Neural cell (in vitro differentiated cells): Measurements from ENCODE around the gene PLEKHA7. TPM values are rescaled to one million over a fixed set of nuclear protein-coding genes. Genes with fewer than 3 reads are reported as not detected.

Experiments used
- H2AFZ ChIP-seq: fragments of 200-600, 300-800 bp; sonication (generic), shearing (Covaris generic); 2 replicates; pipeline ENCODE4 v1.6.0; 2014; ENCODE audit warnings: low read depth, mild to moderate bottlenecking, antibody characterized with exemption, low read length, moderate library complexity
- H3F3A ChIP-seq: fragments of 200-600 bp; shearing (Covaris generic); 2 replicates; pipeline ENCODE4 v1.6.1; 2016; ENCODE audit warnings: mild to moderate bottlenecking, moderate library complexity, mixed read lengths, antibody characterized with exemption, low read length; ENCODE audit not compliant: insufficient read depth, poor library complexity, severe bottlenecking
- H3K27ac ChIP-seq: fragments of 200-600, 300-800 bp; sonication (generic), shearing (Covaris generic); 2 replicates; pipeline ENCODE4 v1.5.1; 2014; ENCODE audit warnings: mild to moderate bottlenecking, low read length, moderate library complexity
- H3K27me3 ChIP-seq: fragments of 300-800, 200-600 bp; sonication (generic), shearing (Covaris generic); 2 replicates; pipeline ENCODE4 v1.6.0; 2014; ENCODE audit warnings: mild to moderate bottlenecking, low read depth, low read length, moderate library complexity; ENCODE audit not compliant: insufficient read depth
- H3K36me3 ChIP-seq: fragments of 300-800, 200-600 bp; sonication (generic), shearing (Covaris generic); 2 replicates; pipeline ENCODE4 v1.5.1; 2014; ENCODE audit warnings: mild to moderate bottlenecking, antibody characterized with exemption, low read length, moderate library complexity; ENCODE audit not compliant: insufficient read depth
- H3K4me2 ChIP-seq: fragments of 300-800, 200-600 bp; sonication (generic), shearing (Covaris generic); 2 replicates; pipeline ENCODE4 v1.6.0; 2014; ENCODE audit warnings: mild to moderate bottlenecking, low read length
- H3K4me3 ChIP-seq: fragments of 300-800, 200-600 bp; sonication (generic), shearing (Covaris generic); 2 replicates; pipeline ENCODE4 v1.5.1; 2014; ENCODE audit warnings: mild to moderate bottlenecking, low read length, moderate library complexity
- H3K79me2 ChIP-seq: fragments of 200-600 bp; shearing (Covaris generic); replicated peaks from 2 replicates; pipeline ENCODE4 v1.6.0; 2014; ENCODE audit warnings: mild to moderate bottlenecking, low read length, moderate library complexity; ENCODE audit not compliant: insufficient read depth
- H3K9ac ChIP-seq: fragments of 300-800, 200-600 bp; sonication (generic), shearing (Covaris generic); 2 replicates; pipeline ENCODE4 v1.6.1; 2016; ENCODE audit warnings: mild to moderate bottlenecking, low read length, mixed read lengths
- H3K9me2 ChIP-seq: fragments of 200-600 bp; shearing (Covaris generic); 2 replicates; pipeline ENCODE4 v1.6.1; 2016; ENCODE audit warnings: mild to moderate bottlenecking, low read length, mixed read lengths; ENCODE audit not compliant: insufficient read depth
- H3K9me3 ChIP-seq: fragments of 200-600, 300-800 bp; sonication (generic), shearing (Covaris generic); 2 replicates; pipeline ENCODE4 v1.6.1; 2016; ENCODE audit warnings: mild to moderate bottlenecking, mixed run types, low read length, moderate library complexity, mixed read lengths
- H4K20me1 ChIP-seq: fragments of 200-600 bp; shearing (Covaris generic); 2 replicates; pipeline ENCODE4 v1.6.1; 2016; ENCODE audit warnings: mild to moderate bottlenecking, mixed run types; ENCODE audit not compliant: insufficient read depth
- EP300 ChIP-seq: fragments of 450-650 bp; conservative IDR thresholded peaks from 2 replicates; pipeline ENCODE4 v1.6.1; 2014; ENCODE audit warnings: antibody characterized with exemption, mild to moderate bottlenecking, moderate library complexity; ENCODE audit not compliant: poor library complexity, severe bottlenecking
- EZH2 ChIP-seq: fragments of 200-600, 300-800 bp; shearing (Covaris generic), sonication (generic); IDR thresholded peaks from 2 replicates; pipeline ENCODE4 v1.6.1; 2014; ENCODE audit warnings: antibody characterized with exemption, low read length, borderline replicate concordance, mild to moderate bottlenecking; ENCODE audit not compliant: insufficient read depth, poor library complexity, severe bottlenecking
- MXI1 ChIP-seq: fragments of 450-650 bp; conservative IDR thresholded peaks from 2 replicates; pipeline ENCODE4 v1.6.1; 2014; ENCODE audit warnings: antibody characterized with exemption, mild to moderate bottlenecking; ENCODE audit not compliant: poor library complexity, severe bottlenecking
- POLR2AphosphoS5 ChIP-seq: IDR thresholded peaks from 2 replicates; pipeline ENCODE4 v1.6.1; 2012
- RAD21 ChIP-seq: fragments of 450-650 bp; conservative IDR thresholded peaks from 2 replicates; pipeline ENCODE4 v1.6.1; 2014; ENCODE audit warnings: antibody characterized with exemption, mild to moderate bottlenecking, moderate library complexity
- REST ChIP-seq: IDR thresholded peaks from 2 replicates; pipeline ENCODE4 v1.6.1; 2012; ENCODE audit warnings: borderline replicate concordance
- SMC3 ChIP-seq: fragments of 450-650 bp; conservative IDR thresholded peaks from 2 replicates; pipeline ENCODE4 v1.6.1; 2014; ENCODE audit warnings: antibody characterized with exemption, mild to moderate bottlenecking, moderate library complexity; ENCODE audit not compliant: poor library complexity
- TAF1 ChIP-seq: IDR thresholded peaks from 2 replicates; pipeline ENCODE4 v1.6.1; 2012; ENCODE audit warnings: low read depth
- polyA plus RNA-seq: library from polyadenylated mRNA; depleted of rRNA; stranded (reverse); fragments of >200 nt; gene quantifications from 2 replicates; pipeline ENCODE4 v1.2.3, GENCODE V29; 2014
- TF ChIP-seq, protein P1 (sequence below): fragments of 450-650 bp; IDR thresholded peaks from 2 replicates; pipeline ENCODE4 v1.5.1; 2014; ENCODE audit warnings: antibody characterized with exemption, mild to moderate bottlenecking, moderate library complexity; ENCODE audit not compliant: poor library complexity, severe bottlenecking

PLEKHA7 gene
- polyA plus RNA-seq, 1 donor from 2014 or later: 45.7 TPM

- Histone ChIP-seq H3K9me2 (no peaks in the 10 kb centered on the region), H3F3A (no peaks in the 10 kb centered on the region)
Observed at GRCh38 chr11:16962146-16962545, 52.1 kb downstream of the PLEKHA7 start.

GRCh38 chr11:16960250-16960649 lies 54.0 kb downstream of the PLEKHA7 start:
- Histone ChIP-seq H3K27me3 (no peaks in the 10 kb centered on the region), H3K9me3 (no peaks in the 10 kb centered on the region), H3K27ac (no peak overlapping the region), H3K4me3 (no peak overlapping the region), H2AFZ (no peak overlapping the region), H4K20me1 (no peaks in the 10 kb centered on the region), H3K4me2 (no peak overlapping the region), H3K79me2 (no peaks in the 10 kb centered on the region), H3K36me3 (no peaks in the 10 kb centered on the region), H3K9ac (no peak overlapping the region), H3F3A (no peaks in the 10 kb centered on the region), H3K9me2 (no peaks in the 10 kb centered on the region)
- TF ChIP-seq EZH2: no peak
- no peak for TF ChIP-seq POLR2AphosphoS5
- no peak for TF ChIP-seq MXI1
- TF ChIP-seq RAD21: no peak
- TF ChIP-seq, protein P1, sequence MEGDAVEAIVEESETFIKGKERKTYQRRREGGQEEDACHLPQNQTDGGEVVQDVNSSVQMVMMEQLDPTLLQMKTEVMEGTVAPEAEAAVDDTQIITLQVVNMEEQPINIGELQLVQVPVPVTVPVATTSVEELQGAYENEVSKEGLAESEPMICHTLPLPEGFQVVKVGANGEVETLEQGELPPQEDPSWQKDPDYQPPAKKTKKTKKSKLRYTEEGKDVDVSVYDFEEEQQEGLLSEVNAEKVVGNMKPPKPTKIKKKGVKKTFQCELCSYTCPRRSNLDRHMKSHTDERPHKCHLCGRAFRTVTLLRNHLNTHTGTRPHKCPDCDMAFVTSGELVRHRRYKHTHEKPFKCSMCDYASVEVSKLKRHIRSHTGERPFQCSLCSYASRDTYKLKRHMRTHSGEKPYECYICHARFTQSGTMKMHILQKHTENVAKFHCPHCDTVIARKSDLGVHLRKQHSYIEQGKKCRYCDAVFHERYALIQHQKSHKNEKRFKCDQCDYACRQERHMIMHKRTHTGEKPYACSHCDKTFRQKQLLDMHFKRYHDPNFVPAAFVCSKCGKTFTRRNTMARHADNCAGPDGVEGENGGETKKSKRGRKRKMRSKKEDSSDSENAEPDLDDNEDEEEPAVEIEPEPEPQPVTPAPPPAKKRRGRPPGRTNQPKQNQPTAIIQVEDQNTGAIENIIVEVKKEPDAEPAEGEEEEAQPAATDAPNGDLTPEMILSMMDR: no peak
- no peak for TF ChIP-seq SMC3
- no peak for TF ChIP-seq REST
- no peak for TF ChIP-seq TAF1

More at GRCh38 chr11:16962146-16962545, 52.1 kb downstream of the PLEKHA7 start:
- no peaks in the 10 kb centered on the region for H3K79me2 ChIP-seq
- no peak overlapping the region for H3K4me3 ChIP-seq
- no peak overlapping the region for H3K27ac ChIP-seq
- H3K4me2 ChIP-seq: no peak overlapping the region
- no peaks in the 10 kb centered on the region for H4K20me1 ChIP-seq
- H3K36me3 ChIP-seq: no peaks in the 10 kb centered on the region
- TF ChIP-seq RAD21: no peak
- TF ChIP-seq REST: no peak
- no peak for TF ChIP-seq EZH2
- TF ChIP-seq, protein P1: no peak
- TF ChIP-seq MXI1: no peak
- no peak for TF ChIP-seq EP300
- no peak for TF ChIP-seq SMC3
- TF ChIP-seq POLR2AphosphoS5: no peak
- TF ChIP-seq TAF1: no peak
- H3K9me3 ChIP-seq: no peaks in the 10 kb centered on the region
- no peak overlapping the region for H3K9ac ChIP-seq
- H3K27me3 ChIP-seq: no peaks in the 10 kb centered on the region
- H2AFZ ChIP-seq: no peak overlapping the region
